NCI-H748 treated with DMSO at 0.1 percent for 48 hours (cell line): ENCODE data around the gene KATNBL1.

Experiments
- DNase-seq: peaks from one replicate; lab custom pipeline; 2025; lab: John Stamatoyannopoulos, UW

Gene KATNBL1, protein sequence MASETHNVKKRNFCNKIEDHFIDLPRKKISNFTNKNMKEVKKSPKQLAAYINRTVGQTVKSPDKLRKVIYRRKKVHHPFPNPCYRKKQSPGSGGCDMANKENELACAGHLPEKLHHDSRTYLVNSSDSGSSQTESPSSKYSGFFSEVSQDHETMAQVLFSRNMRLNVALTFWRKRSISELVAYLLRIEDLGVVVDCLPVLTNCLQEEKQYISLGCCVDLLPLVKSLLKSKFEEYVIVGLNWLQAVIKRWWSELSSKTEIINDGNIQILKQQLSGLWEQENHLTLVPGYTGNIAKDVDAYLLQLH

DNA sequence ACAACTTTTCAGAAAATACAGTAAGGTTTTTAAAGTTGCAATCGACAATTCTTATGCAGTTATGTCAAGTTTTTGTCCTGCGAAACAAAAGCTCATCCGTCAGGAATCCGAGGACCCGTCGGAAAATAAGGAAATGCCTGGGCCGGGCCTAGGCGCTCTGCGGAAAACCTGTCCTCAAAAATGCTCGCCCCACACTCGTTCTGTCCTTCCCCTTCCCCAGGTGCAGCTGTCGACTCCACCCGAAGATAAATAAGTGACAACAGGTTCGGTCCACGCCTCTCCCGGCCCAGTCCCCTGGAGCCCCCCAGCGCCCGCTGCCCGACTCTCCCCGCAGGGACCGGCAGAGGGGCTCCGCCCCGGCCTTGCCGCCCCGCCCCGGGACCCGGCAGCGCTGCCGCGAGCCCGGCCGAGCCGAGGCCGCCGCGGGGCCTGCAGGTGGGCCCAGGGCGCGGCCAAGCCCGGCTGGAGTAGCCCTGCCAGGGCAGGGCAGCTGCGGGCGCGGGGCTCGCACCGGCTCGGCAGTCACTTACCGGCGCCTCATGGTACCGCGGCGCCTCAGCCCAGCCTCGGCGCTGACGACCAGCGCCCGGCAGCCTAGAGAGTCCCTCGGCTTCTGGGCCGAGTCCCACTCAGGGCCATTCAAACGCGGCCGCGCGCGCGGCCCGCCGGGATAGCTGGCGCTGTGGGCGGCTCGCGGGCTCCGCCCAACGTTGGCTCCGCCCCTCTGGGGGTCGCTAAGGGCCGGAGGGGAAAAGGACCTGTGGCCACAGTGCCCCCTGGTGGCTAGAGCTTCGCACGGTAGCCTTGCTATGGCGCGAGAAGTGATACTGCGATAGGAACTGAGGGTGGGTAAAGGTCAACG, at the start of gene KATNBL1:
Gene KATNBL1 (minus strand): TSS at position 676 of the 862 bp plus-strand sequence. CDS start 46,420 bp downstream, outside the sequence.
- DNase-seq, result peak; percentile 61

DNA sequence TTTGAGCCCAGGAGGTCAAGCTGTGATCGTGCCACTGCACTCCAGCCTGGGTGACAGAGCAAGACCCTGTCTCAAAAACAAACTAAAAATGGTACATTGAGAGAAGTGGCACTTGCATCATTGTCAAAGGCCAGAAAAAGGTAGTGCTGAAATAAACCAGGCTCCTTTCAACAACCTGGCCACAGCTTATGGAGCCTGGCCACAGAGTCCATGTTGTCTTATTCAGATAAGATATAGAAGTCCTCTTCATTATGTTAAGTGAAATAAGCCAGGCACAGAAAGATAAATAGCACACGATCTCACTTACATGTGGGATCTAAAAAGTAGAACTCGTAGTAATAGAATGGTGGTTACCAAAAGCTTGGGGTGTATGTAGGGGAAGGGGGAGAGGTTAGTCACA, 49.7 kb upstream of the KATNBL1 start:
- no peak for DNase-seq

DNA sequence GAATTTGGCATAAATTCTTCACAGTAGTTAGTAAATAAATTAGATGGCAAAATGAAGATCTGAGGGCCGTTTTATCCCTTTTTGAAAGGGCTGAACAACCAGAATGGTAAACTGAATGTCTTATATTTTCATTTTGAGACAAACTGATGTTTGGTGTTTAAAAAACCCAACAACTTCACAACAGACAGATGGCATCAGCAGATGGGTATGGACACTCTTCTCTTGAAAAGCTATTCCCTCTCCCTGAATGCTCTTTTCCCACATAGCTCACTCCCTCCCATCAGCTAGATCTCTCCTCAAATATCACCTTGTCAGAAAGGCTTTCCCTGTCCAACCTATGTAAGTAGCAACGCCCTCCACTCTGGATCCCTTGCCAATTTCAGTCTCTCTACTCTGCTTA, 48.3 kb upstream of the KATNBL1 start:
- DNase-seq, result no peak

DNA sequence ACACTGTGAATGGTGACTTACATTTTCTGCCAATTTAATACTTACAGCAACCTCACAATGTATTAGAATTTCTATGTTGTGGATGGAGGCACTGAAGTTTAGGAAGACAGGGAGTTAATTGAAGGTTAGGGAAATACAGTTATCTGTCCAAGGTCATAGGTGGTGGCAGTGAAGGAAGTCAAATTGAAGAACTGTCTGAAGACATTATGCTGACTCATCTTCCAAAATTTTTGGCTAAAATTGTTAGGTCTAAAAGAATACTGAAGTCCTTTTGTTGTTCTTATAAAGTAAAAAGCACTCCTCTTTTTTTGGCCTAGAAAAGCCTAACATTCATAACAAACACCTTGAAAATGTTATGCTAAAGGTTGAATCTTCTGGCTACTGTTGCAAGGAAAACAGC, 42.6 kb upstream of the KATNBL1 start:
- DNase-seq, result no peak

DNA sequence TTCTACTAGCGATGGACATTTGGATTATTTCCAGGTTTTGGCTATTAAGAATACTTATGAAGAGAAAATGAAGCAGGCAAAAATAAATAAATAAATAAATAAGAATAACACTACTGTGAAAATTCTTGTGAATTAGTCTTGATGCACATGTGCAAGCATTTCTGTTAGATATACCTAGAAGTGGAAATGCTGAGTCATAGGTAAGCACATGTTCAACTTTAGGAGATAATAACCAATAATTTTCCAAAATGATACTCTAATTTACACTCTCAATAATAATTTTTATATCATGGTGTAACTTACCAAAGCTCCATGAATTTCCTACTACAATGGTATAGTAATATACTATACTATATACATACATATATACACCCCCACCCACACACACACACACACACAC, 38.3 kb upstream of the KATNBL1 start:
- DNase-seq, result no peak

DNA sequence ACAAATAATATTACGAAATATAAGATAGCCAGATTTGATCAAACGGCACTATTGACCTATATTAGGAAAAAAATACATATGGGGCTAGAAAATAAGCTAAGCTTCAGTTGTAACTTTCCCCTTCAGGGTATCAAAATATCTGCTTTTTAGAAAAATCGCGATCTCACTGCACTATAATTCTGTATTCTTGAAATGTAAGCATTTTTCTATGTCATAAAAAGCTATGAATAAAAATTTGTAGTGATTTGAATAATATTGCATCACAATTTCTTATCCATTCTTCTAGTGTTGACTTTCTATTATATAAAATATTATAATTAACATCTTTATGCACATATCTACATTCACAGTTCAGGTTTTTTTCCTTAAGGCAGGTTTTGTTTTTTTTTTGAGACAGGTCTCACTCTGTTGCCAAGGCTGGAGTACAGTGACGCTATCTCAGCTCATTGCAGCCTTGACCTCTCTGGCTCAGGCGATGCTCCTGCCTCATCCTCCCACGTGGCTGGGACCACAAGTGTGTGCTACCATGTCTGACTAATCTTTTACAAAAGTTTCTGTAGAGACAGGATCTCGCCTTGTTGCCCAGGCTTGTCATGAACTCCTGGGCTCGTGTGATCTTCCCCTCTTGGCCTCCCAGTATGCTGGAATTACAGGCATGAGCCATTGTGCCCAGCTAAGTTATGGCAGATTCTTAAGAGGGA, 36.5 kb upstream of the KATNBL1 start:
- no peak for DNase-seq

DNA sequence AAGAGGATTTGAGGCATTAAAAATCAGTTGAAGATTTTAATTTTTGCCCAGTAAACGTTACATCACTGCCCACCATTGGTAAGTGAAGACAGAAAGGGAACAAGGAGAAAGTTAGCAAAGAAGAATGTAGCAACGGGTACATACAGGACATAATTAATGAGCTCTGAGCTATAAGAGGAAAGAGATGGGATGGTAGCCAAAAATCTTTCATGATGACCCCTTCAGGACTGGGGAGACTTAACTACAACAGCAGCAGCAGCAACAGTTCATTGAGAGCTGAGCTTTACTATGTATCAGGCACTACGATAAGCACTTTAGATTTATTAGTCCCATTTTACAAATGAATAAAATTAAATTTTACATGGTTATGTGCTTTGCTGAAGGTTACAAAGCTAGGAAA, 33.3 kb upstream of the KATNBL1 start:
- DNase-seq, result no peak

DNA sequence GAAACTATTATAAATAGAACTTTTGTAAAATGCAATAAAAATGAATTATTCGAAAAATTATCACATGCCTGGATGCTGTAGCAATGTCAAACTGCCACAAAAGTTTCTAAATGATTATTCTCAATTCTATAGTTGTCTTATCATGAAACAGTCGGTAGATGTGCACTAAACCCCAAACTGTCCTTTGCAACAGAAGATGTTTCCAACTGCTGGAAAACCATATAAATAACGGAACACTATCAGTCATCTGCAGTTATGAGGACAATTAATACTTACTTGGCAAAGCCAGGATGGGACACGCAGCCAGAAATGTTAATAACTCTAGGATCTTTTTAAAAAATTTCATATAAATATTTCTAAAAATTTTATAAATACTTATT, 32.4 kb upstream of the KATNBL1 start:
- no peak for DNase-seq

DNA sequence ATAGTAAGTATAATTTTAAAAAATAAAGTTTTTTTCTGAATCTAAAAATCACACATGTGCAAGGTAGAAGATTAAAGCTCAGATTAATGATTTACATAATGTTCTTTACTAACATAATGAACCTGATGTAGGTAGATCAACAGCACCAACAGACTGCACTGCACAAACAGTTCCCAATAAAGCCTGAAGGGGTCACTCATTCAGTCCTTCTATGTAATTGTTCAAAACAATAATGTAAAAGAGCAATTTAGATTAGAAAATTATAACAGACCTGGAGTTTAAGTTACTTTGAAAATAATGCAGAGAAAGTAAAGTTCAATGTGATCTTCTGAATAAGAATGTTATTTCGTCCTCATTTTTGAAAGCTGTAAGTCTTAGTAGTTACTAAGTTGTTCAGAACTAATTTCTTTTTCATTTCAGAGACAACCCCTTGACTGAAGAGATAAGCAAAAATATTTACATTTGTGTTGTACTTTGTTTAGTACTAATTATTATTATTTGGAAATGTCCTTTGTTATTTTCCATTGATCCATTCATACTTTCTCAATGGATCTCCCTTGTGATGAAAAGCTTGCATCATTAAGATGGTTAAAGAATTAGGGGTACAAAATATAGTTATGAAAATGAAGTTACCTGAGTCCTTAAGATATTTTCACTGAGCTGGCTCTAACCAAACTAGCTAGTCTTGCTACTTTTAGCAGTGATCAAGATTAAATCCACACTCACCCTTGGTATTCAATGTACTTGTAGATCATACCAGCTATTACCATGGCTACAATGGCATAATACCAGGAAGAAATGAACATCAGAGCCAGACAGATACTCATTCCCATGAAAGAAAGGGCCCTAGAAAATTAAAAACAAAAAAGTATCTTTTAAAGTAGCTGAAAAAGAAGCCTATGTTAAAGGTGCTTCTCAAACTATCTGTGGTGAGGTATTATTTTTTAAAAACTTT, 31.8 kb upstream of the KATNBL1 start:
- DNase-seq, result no peak

DNA sequence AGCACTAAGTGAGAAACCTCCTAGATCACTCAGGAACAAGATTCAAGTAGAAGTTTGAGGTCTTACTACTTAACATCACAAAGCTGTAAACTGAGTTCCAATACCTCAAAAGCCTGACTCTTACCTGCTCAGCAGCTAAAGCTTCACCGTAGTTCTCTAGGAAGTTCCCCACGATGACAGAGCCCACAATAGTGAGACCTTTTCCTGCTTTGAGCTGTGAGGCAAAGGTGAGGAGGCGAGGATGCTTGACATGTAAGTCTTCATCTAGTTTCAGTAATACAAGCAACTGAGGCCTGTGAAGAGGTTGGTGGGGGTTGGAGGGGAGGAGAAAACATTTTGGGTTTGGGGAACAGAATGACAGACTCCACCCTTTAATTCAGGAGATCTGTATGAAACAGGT, 30.6 kb upstream of the KATNBL1 start:
- DNase-seq, result no peak

DNA sequence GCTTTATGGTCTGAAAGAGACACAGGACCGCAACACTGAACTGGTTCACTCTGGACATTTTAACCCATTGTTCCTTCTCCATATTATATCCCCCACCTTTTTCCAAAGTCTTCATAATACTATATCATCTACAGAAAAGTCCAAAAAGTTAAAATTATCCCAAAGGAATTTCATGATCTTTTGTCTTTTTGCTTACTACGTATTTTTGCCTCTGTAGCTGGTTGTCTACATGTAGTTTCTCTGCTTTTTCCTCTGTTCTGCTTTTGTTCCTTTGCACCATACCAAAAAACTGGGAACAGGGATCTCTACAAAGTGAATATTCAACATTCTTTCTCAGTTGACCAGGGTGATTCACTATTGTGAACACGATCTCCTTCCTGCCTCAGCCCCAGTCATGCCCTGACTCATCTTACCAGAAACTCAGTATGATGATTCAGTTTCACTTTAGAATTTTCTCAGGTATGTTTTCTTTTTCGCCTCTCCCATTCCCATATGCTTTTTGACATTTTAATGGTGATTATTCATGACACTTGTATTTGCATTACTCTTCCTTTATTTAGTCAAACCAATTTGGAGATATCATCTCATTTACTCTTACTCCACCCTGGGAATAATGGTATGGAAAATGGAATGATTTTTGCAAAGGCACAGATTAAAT, 29.4 kb upstream of the KATNBL1 start:
- no peak for DNase-seq

DNA sequence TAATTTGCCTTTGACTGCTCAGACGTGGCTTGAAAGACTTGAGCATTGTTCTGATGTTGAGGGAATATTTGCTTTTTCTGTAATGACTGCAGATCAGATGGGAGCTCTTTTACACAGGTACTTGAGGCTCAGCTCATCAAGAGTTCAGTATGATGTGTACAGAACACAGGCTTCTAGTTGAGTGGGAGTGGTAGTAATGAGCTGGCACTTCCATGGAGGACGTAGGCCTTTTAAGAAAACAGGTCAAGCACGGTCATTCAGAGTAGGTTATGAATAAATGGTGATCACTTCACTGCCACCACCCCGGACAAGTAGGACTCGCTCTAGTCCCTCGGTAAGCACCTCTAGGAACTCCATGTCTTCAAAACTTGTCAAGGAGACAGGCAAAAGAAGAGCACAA, 23.7 kb upstream of the KATNBL1 start:
- no peak for DNase-seq

DNA sequence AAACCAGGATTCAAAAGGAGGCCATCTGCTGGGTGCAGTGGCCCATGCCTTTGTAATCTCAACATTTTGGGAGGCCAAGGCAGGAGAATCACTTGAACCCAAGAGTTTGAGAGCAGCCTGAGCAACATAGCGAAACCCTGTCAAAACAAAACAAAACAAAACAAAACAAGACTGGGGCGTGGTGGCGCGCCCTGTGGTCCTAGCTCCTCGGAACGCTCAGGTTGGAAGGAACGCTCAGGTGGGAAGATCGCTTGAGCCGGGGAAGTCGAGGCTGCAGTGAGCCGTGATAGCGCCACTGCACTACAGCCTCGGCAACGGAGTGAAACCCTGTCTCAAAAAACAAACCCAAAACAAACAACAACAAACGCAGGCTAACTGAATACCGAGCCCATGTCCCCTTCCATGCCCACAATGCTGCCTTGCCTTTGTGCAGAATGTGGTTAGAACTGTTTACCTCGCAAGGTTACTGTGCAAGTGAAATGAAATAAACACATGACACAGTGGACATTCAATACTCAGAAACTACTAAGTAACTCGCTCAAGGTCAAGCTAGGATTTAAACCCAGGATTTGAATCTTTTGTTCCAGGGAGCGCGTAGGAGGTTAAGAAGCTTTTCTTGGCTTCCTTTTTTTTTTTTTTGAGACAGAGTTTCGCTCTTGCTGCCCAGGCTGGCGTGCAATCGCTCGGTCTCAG, 14.2 kb upstream of the KATNBL1 start:
- no peak for DNase-seq

DNA sequence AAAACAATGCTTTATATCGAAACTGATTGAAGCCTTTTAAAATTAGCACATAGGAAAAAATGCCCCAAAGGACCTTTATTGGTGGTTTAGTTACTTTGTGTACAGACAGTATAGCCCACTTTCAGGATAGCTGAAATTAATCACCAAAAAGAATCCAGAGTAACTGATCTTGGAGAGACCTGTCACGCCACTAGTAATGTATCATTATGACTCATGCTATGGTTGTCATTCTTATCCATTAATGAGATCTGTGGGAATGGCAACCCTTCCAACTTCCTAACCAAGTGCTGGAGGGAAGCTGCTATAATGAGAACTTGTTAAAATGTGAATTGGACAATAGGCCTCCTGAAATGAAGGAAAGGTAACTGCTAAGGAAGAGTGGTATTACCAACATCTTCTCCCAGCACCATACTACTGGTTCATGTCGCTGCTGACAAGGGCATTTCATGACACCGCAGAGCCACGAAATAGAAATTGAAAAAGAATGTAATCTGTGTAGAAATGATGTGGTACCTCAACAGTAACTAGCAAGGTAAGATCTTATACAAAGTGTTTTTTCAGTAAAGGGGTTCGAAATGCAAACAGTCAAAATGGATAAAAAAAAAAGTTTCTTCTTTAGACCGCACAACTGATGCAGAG, 7.8 kb upstream of the KATNBL1 start:
- DNase-seq, result no peak

DNA sequence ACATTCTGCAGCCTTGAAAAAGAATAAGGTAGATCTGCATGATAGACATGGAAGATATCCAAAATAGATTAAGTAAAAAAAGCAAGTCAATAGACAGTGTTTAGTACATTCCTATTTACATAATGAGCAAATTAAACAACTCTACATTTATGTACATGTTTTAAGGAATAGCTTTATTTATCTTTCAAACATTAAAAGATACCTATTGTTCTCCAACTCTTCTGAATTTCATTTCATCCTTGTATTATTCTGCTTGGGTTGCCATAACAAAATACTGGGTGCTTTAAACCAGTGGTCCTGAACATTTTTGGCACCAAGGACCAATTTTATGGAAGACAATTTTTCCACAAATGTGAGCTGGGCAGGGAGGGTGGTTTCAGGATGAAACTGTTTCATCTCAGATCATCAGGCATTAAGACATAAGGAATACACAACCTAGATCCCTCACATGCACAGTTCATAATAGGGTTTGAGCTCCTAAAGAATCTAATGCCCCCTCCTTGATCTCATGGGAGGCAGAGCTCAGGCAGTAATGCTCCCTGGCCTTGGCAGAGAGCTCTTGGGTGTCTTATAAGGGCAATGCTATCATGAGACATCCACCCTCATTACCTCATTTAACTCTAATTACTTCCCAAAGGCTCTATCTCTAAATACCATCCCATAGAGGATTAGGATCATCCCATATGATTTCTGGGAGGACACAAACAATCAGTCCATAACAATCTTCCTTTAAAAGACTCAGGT, 6.8 kb upstream of the KATNBL1 start:
- no peak for DNase-seq

DNA sequence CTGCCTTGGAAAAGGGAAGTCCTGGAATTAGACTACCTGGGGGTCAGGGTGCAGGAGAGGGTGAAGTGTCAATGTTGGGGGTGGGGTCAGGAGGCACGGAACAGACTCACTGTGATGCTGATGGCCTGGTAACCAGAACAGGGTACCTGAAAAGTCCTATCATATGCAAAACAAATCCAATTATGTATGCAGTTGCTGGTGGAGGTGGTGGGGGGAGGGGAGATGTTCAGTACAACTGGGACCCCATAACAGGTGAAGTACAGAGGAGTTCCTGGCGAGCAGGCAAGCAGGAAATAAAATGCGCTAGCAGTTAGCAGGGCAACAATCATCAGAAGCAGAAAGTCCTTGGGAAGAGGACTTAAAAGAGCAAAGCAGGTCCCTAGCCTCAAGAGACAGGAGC, 4.2 kb upstream of the KATNBL1 start:
- DNase-seq, result no peak

DNA sequence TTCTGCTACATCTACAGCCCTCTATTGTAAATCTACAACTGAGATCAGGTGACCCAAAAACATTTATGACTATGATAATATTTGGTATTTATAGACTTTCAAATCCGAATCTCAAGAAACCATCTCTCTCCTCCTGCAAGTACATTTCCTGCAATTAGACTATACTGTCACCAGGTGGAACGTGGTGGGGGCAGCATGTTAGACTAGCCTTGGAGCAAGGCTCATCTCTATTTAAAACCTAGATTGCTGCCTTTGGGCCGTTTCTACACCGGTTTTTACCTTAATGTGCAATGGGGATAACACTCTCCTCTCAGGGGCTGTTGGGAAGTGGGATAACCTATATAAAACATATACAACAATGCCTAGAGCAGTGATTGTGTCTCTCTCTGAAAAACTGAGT, 3.8 kb upstream of the KATNBL1 start:
- DNase-seq, result no peak

DNA sequence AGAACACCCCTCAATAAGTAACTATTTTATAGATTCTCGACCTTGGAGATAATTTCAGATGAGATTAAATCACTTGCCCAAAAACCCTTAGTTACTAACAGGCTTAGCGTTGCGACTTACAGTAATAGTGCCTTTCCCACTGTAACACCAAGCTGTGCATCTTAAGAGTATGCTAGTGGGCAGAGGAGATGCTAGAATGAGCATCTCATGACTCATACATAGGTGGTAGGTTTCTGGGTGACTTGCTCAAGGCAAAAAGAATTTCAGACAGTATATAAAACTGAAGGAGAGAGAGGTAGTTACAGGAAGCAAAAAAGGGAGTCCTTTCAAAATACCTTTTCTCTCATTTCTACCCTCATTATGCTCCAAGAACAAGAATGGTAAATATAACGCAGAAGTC, 3.9 kb downstream of the KATNBL1 start:
- no peak for DNase-seq

DNA sequence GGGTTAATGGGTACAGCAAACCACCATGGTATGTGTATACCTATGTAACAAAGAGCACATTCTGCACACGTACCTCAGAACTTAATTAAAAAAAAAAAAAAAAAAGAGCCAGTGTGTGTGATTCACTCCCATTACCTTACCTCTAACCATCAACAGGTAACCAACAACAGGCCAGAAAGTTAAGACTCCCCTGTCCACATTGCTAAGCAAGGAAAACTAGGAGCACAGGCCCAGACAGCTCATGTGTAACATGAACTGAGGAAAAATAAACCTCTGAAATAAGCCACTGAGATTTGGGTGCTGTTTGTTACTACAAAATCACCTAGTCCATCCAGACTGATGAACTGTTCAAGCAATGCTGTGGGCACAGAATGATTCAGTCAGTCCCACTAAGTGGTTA, 6.0 kb downstream of the KATNBL1 start:
- DNase-seq, result no peak
